Hematopoietic multipotent progenitor cell treated with erythropoietin and hydrocortisone succinate and interleukin-3 and kit ligand, for 15 days (in vitro differentiated cells): ENCODE data around the gene SLC29A3.

ENCODE experiments used
- DNase-seq: peaks from one replicate; pipeline ENCODE4 v3.0.0-alpha.2; 2015; ENCODE audit warnings: low spot score

The SLC29A3 gene

DNA sequence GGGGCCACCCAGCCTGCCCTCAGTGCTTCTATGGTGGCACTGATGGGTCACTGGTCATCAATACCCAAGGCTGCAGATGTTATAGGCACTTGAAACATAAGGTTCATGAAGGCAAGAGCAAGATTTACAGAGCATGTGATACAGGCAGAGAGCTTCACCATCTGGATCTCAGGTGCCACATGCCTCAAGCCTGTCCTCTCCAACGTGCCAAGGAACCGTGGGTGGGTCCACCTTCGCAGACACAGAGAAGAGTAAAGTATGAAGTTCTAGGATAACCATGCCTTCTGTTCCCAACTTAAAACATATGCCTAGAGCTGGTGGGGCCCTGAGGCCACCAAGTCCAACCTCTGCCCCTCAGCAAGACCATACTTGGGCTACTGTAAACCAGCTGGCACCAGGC is 51.0 kb downstream of the SLC29A3 start:
- DNase-seq = no peak

DNA sequence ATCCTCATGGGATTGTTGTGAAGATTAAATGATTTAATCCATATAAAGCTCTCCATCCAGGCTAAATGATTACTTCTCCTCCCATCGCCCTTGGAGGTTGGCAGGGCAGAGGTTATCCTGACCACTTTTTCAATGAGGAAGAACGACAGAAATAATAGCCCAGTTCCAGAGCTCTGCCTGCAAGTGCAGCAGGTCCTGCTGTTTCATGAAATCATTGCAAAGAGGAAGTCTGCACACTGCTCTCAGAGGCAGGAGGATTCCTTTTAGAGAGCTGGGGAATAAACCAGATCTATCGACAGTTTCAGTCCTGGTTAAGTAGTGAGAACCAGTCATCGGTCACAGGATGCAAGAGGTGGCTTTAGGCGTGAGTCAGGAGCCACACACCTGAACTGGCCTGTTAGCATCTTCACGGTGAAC is 52.7 kb downstream of the SLC29A3 start:
- no peak for DNase-seq

DNA sequence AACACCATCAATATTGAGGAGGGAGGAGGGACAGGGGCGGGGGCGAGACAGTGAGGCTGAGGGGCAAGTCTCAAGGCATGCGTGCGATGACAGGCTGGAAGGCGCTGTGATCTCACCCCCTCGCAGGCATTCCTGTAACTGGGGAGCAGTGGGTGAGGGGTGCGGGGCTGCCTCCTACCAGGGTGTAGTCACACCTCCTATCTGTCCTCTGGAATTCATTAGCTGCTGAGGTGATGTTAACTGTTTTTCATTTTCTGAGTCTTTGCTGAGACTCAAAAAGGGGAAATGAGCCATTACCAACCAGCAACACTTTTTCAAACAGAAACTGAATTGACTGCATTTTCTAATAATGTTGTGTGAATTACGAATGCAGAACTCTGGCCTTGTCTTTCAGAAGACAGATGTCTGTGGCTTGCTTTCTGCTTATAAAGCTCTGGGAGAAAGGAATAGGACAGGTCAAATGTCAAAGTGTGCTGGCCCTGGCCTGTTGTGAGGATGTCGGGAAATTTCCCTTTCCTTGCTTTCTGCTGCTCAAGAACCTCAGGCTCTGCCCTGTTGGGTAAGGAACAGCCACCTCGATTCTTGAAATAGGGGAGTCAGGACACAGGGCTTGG is 53.9 kb downstream of the SLC29A3 start:
- DNase-seq = no peak

DNA sequence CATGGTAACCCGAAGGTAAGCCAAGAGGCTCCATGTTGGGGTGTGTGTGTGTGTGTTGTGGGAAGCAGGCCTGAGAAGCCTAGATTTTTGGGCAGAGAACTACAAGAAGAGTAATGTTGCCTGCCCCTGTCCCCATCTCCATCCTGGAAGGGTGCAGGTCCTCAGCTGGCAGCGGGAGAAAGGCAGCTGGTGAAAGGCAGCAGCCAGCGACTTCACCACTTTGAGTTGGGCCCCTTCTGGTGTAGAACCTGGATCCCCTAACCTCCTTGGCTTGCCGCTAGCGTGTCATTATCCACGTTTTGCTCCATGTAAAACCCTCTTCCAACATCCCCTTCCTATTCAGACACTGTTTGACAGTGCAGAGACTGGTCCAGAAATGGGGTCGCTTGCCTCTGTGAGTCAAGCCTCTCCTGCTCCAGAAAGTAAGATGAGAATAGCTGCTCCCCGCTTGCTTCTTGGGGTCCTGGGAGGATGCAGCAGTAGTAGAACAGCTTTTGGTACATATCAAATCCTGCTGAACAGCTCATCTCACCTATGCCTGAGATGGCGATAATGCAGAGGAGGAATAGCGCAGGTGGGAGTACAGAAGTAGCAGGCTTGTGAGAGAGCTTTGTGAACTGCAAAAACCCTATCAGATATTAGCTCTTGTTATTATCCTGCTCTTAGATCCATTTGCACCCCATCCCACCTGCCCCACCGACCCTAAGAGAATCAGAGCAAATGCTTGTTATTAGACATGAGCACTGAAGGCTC is 55.6 kb downstream of the SLC29A3 start:
- no peak for DNase-seq

DNA sequence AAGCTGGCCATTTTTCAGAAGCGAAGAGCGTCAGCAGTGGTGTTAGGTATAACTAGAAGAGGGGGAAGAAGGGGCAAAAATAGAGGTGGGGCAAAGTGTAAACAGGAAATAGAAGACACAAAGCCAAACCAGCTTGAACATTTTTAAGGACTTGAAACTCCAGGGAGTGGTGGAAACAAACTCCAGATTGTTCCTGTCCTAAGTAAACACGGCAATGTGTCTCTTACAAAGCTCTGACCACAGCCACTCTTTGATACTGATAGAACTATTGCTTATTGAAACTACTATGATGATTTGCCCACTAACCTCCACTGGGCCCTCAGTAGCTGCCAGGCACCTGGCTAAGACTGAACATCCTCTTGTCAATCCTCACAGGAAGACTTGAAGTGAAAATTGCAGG is 56.9 kb downstream of the SLC29A3 start:
- no peak for DNase-seq

DNA sequence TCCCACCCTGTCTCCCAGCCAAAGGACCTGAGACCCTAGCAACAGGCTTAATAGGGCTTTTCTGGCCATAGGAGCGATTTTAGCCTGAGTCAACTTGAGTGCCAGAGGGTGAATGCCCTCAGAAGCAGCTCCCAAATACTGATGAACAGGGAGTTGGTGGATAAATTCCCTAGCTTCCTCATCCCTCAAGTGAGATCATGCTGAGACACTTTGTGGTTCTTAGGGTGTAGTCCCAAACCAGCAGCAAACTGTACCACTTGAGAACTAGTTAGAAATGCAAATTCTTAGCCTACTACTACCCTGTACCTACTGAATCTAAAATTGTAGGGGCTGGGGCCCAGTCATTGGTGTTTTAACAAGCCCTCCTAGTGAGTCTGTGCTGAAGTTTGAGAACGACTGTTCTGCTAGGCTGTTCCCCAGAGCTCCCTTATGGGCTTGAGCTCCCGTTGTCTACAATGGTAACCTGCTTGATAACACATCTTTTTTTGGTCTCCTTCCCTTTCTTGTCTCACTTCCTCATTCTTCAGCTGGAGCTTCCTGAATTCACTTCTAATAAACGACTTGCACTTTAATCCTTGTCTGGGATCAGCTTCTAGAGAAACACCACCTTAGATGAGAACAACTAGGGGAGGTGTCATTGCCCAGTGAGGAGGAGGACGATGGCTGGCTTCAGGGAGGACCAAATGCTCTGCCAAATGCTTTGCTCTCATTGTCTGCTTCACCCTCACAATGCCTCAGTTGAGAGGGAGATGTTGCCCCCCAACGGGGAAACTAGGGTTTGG is 59.5 kb downstream of the SLC29A3 start:
- no peak for DNase-seq

DNA sequence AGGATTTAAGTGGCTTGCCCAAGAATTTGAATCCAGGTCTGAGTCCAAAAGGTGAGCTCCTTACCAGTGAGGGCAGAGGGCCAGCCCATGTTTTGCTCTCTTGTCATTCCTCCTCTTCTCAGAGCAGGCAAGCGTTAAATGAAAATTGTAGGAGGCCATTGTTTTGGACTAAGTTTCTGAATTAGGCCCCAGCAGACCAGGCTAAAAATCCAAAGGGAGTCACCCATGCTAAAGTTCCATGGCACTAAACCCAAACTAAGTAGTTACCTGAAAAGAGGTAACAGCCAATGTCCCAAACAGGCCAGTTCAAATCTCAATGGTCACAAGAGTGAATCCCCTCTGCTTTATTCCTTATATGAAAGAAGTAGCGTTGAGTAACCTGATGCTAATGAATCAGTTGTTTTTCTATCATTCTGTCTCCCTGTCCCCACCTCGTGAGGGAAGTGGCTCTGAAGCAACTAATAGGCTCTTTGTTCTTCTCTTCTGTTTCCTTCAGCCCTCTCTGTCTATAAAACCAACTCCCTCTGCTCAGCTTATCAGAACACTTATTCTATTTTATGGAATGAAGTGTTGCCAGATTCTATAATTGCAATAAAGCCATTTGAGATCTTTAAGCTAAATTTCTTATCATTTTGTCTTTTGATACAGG is 60.2 kb downstream of the SLC29A3 start:
- DNase-seq = no peak

DNA sequence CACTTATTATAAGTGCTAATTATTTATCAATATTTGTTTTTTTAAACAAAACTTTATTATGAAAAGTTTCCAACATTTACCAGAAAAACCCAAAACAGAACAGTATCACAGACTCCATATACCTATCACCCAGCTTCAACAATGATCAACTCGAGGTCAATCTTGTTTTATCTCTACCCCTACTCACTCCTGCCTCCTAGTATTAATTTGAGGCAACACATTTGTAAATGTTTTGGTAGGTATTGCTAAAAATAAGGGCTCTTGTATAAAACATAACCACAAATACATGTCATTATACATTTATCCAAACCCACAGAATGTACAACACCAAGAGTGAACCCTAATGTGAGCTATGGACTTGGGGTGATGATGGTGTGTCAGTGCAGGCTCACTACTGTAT is 61.8 kb downstream of the SLC29A3 start:
- DNase-seq = no peak

DNA sequence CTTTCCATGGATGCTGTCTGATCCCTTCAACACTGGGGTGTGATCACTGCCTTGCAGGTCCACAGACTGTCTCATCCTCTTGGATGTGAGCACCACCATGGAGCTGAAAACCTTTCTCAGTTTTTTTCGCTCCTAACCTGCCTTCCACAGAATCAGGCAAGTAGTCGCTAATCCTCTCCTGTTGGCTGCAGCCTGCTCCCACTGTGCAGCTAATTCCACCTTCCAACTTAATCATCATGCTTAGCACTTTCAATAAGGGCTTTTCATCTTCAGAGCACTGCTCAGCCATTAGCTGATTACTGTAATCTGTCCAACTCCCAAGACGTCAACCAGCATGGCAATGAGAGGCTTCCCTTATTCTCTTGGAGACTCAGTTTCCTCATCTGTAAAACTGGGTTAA is 62.6 kb downstream of the SLC29A3 start:
- DNase-seq = no peak

DNA sequence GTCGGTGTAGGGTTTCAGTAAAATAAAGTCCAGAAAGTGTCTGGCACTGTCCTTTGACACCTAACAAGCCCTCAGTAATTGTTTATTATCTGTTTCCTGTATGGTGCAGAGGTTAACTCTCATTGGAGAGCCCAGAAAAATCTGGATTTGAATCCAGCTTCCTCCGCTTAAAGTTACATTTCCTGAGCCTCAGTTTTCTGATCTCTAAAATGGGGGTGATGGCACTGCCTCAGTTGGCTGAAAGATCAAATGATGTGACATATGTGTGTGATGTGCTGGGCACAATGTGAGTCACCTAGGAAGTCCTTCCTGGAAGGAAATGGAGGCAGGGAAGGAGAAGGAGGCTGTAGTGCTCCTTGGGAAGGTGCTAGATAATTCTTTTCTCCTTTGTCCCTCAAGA is 63.0 kb downstream of the SLC29A3 start:
- DNase-seq = no peak

DNA sequence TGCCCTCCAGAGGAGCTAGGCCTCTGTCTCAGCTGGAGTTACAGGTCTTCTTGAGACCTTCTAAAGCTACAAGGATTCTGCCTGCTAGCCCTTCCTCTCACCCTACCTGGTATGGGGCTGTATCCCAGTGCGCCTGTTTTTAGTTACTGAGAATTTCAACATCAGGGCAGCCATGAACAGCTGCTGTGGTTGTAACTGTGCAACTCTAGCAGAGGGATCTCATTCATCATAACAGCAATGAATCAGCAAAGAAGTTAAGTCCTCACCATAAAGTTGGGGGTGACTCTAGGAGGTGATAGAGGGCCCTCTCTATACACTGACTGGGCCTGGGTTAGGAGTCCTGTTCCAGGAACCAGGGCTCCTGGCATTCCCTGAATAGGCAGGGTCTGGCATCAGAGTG is 63.7 kb downstream of the SLC29A3 start:
- no peak for DNase-seq

DNA sequence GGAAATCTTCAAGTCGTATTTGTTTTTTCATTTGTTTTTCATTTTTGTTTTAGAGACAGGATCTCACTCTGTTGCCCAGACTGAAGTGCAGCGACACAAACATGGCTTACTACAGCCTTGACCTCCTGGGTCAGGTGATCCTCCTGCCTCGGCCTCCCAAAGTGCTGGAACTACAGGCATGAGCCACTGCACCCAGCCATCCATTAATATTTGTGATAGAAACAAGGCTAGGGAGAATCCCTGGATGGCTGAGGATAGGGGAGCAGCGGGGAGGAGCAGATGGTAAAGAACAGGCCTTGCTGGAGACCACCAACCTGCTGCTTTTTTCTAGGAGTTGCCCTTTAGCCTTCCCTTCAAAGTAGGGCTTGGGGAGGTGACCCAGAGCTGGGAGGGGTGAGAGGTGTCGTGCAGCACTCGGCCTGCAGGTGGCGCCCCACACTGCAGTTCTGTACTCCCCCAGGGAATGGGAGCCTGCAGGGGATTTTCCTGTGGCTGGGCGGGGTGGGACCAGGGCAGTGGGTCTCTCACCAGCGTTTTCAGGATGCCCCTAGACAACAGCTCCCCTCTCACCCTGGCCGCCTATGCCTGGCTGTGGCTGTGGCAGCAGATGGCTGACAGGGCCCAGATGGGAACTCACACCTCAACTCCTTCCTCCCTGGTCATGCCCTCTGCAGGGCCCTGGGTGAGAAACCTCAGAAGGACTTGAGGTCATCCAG is 65.1 kb downstream of the SLC29A3 start:
- peak; percentile 69 for DNase-seq

DNA sequence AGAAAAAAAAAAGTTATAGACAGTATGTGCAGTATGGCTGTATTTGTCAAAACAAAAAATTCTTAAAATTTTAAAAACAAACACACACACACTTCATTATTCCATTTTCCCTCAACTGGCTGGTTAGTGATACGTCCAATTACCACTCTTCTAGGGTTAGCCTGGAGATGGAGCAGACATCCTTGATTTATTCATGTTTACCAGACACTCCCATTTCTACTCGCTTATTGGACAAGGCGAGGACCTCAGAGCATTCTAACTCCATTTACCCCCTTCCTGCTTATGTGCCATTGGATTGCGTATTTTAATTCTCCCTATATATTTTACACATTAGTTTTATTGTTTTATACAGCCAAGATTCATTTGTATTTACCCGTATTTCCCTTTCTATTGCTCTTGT is 69.1 kb downstream of the SLC29A3 start:
- DNase-seq = no peak

DNA sequence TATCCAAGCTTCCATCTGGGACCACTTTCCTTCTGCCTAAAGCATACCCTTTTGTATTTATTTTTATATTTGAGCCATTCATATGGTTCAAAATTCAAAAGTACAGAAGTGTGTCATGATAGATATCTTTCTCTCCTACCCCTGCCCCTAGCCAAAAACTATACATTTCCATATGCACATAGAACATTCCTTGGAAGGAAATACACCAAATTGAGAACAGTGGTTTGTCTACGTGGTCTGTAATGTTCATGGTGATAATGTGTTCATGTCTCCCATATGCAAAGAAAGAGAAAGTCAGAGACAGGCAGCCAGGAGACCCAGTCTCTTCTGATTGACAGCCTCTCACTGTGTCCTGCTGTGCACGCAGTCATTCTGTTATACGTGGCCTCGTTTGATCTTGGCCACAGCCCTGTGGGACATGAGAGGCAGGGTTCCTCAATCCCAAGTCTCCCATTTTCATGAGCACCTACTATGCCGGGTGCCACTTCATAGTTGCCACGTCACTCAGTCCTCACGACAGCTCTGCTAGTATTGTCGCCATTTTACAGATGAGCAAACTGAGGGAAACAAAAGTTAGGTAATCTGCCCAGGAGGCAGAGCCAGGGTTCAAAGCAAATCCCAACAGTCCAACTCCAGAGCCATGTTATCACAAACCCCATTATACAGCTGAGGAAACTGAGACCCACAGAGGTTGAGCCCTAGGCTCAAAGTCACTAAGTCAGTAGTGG is 69.7 kb downstream of the SLC29A3 start:
- no peak for DNase-seq

DNA sequence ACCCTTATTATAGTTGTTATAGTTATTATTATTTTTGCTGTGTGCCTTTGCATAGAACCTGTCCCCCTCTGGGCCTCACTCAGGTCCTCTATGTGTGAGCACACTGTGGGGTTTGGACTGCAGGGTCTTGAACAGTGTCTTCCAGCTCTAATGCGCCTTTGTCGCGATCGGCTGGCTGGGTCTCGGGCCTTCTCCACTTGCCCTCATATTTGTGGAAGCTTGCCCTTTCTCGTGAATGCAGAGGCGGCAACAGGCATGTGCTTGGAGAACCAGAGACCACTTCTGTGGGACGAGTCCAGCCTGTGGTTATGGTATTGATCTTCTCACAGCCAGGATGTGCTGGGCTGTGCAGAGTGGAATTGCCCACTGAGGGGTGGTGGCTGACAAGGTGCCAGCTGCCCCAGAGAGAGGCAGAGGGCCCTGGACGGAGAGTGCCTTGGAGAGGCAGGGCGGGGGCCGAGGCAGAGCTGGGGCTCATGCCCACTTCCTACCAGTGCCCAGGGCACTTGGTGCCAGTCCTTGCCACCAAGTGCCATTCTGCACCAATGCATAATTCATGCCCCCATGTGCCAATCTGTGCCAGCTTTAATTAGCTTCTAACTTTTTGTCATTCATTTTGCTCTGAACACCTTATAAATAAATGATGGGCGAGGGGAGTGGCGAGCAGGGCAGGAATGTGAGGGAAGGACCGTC is 70.9 kb downstream of the SLC29A3 start:
- no peak for DNase-seq

DNA sequence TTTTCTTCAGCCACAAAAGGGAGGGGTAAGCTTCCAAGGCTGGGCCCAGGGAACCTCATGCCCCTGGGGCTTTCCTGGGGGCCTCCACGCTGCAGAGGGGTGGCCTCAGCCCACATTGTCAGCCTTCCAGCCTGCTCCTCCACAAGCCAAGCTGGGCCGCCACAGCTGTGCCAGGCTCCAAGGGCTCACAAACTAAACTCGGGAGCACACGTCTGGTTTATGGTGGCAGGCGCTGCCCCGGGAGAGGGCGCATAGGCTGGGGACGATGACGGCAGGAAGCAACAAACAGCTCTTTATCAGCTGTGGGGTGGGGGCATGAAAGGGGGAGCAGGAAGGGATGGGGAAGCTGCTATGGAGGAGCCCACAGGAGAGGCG is 71.4 kb downstream of the SLC29A3 start:
- no peak for DNase-seq

DNA sequence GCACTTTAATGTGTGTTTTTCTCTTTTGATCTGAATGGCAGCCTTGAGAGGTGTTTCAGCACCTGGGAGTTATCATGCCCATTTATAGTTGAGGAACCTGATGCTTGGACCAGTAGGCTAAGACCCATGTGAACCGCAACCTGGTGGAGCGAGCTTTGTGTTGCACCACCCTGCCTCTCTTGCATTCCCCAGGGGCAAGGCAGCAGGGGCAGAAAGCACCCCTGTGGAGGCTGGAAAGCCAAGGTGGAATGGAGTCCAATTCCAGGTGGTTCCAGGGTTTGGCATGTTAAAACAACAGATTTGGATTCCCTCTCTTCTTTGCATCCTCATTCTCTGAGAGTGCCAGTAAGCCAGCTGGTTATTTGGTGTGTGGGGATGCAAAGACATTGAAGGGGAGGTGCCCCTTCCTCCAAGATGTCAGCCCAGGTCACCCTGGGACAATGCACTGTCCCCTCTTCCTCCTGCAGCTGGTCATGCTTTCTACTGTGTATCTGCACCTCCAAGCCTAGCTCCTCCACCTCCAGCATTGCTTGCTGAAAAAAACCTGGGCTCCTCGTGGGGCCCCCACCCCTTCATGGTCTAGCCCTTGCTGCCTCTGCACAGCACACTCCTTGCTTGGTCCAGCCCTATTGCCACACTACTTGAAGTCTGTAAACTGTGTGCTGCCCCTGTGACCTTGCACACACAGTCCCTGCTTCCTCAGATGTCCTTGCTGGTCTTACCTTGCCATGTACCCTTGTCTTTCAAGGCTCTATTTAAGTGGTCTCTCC is 72.0 kb downstream of the SLC29A3 start:
- DNase-seq = no peak

DNA sequence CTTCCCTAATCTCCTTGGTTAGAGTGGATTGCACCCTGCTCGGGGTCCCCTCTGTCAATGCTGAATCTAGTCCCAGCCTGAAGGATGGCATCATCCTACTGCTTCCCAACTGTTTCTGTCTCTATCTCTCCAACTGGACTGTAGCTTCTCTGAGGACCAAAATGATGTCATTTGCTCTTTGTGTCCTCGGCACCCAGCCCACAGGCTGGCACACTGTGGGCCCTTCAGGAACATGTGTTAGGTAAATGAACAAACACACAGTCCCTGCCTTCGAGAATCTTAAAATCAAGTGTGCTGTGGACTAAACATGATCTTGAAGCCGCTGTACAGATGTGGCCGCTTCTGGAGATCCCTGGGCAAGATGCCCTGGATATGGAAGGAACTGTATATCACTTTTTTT is 72.6 kb downstream of the SLC29A3 start:
- no peak for DNase-seq

DNA sequence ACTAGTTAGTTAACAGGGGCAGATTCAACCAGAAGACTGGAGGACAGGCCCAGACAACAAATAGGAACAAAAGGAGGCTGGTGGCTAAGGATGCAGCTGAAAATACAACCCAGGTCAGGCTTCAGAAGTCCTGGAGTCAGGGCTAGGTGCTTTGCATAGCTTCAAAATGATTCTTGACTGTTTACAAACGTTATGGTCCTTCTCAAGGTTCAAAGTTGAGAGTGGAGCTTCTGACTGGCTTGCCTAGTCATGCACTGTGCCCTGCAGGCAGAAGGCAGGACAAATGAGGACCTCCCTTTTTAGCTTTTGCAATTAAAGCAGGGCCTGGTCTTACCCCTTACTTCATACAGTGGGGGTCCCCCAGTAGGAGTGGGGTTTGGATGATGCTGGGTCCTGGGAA is 73.2 kb downstream of the SLC29A3 start:
- DNase-seq = no peak
